ENCODE measurements around the gene THBS2.

DNA sequence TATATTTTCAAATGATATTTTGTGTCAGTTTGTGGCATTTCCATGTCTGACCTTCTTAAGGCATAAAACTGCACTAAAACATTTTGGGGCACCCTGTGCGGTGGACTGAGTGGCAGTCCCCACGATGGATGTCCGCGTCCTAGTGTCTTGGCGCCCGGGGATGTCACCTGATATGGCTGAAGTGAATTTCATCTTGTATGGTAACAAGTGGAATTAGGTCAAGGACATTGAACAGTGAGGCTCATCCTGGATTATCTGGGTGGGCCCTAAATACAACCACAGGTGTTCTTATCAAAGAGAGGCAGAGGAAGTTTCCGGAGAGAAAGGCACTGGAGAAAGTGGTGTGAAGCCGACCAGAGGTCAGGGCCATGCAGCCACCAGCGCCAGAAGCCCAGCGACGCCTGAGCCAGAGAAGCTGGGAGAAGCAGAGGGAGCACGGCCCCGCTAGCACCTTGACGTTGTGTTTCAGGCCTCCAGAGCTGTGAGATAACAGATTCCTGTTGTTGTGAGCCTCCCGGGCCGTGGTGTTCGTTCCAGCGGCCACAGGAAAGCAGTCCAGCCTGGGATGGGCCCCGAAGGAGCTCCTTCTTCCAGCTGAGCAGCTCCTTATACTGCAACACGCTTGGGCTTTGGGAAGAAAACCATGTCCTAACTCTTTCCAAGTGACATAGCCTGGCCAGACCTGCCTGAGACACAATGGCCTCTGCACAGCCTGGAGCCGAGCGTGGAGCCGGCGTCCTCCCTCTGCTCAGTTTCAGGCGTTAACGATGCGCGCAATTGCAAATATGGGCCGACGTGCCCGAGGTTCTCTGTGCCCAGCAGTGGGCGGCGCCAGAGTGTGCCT is 22.5 kb downstream of the THBS2 start:
- no peak for TF ChIP-seq PATZ1 (CRISPR knock-in tag; IDR thresholded peaks at IDR 0.05; ENCODE audit: borderline replicate concordance)
- no peak for TF ChIP-seq ARNTL (CRISPR knock-in tag; IDR thresholded peaks at IDR 0.05; ENCODE audit: borderline replicate concordance, low read depth)
- no peak for TF ChIP-seq TCF4 (CRISPR knock-in tag; IDR thresholded peaks at IDR 0.05; ENCODE audit: borderline replicate concordance)
- TF ChIP-seq ZFP3 (CRISPR knock-in tag; IDR thresholded peaks at IDR 0.05): no peak
- TF ChIP-seq, protein P1, sequence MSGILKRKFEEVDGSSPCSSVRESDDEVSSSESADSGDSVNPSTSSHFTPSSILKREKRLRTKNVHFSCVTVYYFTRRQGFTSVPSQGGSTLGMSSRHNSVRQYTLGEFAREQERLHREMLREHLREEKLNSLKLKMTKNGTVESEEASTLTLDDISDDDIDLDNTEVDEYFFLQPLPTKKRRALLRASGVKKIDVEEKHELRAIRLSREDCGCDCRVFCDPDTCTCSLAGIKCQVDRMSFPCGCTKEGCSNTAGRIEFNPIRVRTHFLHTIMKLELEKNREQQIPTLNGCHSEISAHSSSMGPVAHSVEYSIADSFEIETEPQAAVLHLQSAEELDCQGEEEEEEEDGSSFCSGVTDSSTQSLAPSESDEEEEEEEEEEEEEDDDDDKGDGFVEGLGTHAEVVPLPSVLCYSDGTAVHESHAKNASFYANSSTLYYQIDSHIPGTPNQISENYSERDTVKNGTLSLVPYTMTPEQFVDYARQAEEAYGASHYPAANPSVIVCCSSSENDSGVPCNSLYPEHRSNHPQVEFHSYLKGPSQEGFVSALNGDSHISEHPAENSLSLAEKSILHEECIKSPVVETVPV (CRISPR knock-in tag; IDR thresholded peaks at IDR 0.05): no peak
- TF ChIP-seq RARB (CRISPR knock-in tag; IDR thresholded peaks at IDR 0.05): no peak
- no peak for TF ChIP-seq PPARA (CRISPR knock-in tag; IDR thresholded peaks at IDR 0.05; ENCODE audit: borderline replicate concordance)
- no peak for TF ChIP-seq ESRRG (CRISPR knock-in tag; IDR thresholded peaks at IDR 0.05)
